GM18511 (cell line): ENCODE data around the gene TULP1.
"Not testable (repeated sequence)": the region's sequence is repeated elsewhere in the genome, so short reads cannot be mapped to it uniquely, and the experiment has no call there.

Source experiments
- ATAC-seq: cut with Tn5 transposase; IDR thresholded peaks from one replicate; pipeline ENCODE4 v1.9.1; 2021; ENCODE audit warnings: mild to moderate bottlenecking, moderate library complexity; ENCODE audit not compliant: unreplicated experiment

Gene TULP1

GRCh38 chr6:35522151-35522550 is 9.5 kb upstream of the TULP1 start:
- no peak for ATAC-seq

DNA sequence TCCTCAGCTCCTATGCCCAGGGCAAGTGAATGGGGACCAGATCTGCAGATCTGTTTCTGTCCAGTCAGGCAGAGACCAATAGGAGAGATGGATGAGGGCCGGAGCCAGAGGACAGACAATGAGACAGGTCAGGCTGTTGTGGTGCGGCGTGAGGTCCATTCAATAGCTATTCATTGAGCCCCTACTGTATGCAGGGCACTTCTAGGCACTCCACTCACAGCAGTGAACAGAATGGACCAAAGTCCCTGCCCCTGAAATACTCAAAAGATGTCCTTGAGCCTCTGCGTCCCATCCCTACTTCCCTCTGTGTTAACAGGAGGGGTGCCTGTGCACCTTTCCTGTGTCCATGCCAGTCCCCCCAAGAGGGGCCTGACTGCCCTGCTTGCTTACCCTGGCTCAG is 8.5 kb upstream of the TULP1 start:
- no peak for ATAC-seq

DNA sequence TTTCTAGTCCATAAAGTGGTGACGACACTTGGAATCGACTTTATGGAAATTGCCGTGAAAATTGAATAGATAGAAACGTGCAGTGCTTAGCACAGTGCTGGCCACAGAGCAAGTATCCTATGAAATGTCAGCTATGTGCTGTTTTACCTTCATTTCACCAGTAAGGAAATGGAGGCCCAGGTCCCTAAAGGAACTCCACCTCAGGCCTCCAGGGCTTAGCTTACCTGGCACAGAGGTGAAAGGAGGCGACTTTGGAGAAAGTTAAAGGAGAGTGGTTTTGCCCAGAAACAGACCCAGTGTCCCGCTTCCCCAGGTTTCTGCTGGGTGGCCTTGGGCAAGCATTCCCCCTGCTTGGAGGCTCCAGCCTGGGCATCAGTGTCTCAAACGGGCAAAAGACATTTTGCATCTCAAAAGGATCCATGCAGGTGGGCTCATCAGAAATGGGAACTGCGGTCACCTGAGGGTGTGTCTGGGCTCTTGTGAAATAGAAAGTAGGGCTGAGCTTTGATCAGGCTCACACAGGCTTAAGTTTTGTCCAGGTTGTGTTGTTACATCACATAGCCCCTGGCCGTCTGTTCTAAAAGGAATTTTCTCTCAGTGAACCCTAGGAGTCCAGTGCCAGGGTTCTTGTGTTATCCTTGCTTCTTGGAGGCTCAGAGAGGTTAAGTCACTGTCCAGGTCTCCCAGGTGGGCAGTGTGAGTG is 6.8 kb upstream of the TULP1 start:
- ATAC-seq: no peak

DNA sequence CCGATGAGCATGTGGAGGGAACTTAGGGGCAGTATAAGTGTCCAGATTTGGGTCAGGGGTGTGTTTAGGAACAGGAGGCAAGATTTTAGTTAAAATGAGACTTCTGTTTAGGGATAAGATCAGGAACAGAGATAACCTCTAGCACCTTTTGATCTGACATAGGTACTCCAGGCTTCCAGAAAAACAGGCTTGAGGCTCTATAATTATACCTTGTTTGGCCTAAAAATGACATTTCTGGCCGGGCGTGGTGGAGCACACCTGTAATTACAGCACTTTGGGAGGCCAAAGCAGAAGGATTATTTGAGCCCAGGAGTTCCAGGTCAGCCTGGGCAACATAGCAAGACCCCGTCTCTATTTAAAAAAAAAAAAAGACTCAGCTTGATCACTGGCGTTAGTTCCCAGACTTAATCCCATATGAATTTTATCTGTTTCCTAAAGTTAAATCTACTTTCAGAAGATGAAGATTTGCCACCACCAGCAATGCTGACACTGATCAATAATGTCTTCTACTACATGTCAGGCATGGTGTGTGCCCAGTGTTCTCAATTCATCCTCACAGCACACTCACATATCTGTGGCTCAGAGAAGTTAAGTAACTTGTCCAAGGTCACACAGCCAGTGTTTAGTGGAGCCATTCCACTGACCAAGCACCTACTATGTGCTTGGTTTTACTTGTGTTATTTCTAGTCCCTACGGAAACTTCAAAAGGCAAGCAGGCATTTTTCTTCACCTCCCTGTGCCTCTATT is 6.0 kb upstream of the TULP1 start:
- no peak for ATAC-seq

DNA sequence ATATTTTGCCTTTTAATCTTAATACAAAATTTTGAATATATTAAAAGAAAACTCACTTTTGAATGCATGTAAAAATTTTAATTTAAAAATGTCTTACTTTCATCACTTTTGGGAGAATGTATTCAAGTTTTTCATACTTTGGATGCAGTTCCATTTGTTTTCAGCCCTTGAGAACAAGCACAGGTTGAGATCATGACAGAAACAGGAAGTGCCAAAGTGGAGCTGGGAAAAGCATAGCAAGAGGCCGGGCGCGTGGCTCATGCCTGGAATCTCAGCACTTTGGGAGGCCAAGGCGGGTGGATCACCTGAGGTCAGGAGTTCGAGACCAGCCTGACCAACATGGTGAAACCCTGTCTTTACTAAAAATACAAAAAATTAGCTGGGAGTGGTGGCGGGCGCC is 5.3 kb upstream of the TULP1 start:
- ATAC-seq: not testable (repeated sequence)

GRCh38 chr6:35516712-35517111 is 4.0 kb upstream of the TULP1 start:
- no peak for ATAC-seq

DNA sequence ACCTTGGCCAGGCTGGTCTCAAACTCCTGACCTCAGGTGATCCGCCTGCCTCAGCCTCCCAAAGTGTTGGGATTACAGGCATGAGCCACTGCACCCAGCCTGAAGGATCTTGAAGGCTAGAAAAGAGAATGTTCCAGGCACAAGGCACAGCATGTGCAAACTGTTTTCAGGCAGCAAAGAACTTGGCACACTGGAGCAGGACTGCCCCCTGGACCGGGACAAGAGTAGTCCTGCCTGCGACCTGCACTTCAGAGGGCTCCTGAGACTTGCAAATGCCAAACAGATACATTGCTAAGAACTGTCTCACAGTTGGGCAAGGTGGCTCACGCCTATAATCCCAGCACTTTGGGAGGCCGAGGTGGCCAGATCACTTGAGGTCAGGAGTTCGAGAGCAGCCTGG is 3.2 kb upstream of the TULP1 start:
- not testable (repeated sequence) for ATAC-seq

DNA sequence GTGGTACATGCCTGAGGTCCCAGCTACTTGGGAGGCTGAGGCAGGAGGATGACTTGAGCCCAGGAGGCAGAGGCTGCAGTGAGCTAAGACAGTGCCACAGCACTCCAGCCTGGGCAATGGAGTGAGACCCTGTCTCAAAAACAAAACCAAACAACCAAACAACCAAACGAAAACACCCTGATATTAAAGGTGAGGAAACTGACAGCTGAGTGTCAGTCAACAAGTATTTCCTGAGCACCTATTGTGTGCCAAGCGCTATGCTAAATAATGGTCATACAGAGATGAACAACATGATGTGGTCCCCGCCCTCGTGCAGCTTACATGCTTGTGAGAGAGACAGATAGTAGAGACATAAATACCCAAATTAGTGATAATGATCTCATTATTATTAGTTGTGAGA is 1.9 kb upstream of the TULP1 start:
- ATAC-seq: no peak

- no peak for ATAC-seq
These were observed 690 bp downstream of the TULP1 start for GRCh38 chr6:35512006-35512405.

- ATAC-seq: no peak
These were observed 1.1 kb downstream of the TULP1 start for GRCh38 chr6:35511562-35511941.

- ATAC-seq: no peak
These were observed 1.7 kb downstream of the TULP1 start for GRCh38 chr6:35510916-35511561.

GRCh38 chr6:35508542-35508941 is 4.2 kb downstream of the TULP1 start:
- ATAC-seq: no peak

DNA sequence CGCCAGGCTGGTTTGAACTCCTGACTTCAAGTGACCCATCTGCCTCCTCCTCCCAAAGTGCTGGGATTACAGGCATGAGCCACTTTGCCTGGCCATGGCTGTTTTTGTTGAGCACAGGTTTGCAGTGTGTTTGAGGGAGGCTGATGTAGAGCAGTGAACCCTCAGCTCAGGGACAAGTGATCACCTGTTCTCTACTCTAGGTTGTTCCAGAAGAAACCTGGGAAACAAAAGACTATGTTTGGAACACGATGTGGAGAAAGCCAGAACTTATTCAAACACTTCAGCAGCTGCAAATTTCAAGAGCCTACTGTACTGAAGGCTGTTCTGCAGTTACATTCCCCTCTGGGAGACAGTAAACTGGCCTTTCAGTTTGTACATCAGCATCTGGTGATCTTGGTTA is 4.7 kb downstream of the TULP1 start:
- no peak for ATAC-seq

- no peak for ATAC-seq
These were observed 5.5 kb downstream of the TULP1 start for GRCh38 chr6:35507221-35507620.

GRCh38 chr6:35506536-35506935 is 6.2 kb downstream of the TULP1 start:
- no peak for ATAC-seq

DNA sequence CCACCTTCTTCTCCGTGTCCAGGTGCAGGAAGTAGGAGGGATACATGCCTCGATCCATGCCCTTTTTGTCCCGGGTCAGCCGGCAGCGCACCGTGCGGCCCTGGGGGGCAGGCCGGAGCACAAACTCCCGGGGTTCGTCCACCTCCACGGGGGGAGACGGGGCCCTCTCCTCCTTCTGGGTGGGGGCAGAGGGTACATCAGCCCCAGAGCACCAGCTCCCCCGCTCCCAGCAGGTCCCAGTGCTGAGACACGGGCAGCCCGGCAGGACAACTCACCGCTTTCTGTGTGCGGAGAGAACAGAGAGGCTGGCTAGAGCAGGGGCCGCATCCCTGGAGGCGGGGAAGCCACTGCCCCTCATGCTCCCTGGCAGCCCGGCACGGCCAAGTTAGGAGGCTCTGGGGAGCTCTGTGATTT is 6.7 kb downstream of the TULP1 start:
- ATAC-seq: no peak

DNA sequence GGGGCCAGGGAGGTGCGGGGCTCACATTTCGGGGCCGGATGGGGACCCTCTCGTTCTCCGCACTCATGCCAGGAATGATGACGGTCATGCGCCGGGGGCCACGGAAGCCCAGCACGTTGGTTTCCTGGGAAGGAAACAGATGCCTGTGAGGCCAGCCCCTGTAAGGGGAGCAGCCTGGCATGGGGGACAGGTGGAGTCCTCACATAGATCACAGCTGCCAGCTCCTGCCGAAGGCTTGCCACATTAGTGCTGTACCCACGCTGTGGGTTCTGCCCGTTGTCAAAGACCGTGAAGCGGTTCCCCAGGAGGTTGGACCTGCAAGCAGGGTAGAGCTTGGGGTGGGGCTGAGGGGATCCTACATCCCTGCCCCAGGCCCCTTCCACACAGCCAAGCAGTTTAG is 9.2 kb downstream of the TULP1 start:
- no peak for ATAC-seq

GRCh38 chr6:35501784-35502183 is 10.9 kb downstream of the TULP1 start:
- ATAC-seq: no peak

DNA sequence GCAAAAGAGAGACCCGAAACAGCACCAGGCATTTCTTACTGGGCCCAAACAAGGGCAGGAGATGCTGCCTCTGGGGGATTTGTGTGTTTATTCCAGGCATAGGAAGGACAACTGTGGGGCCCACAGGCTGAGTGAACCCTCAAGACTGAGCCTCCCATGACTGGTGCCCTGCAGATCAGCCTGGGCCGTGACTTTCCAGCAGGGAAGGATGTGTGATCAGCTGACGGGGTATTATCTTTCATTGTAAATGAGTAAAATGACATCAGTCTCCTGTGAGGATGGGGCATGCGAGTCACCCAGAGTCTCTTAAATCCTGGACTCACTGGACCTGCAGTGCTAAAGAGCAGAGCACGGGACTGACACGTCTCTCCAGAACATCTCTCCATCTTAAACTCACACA is 11.9 kb downstream of the TULP1 start:
- ATAC-seq: no peak

GRCh38 chr6:35499372-35499771 is 13.3 kb downstream of the TULP1 start:
- no peak for ATAC-seq

DNA sequence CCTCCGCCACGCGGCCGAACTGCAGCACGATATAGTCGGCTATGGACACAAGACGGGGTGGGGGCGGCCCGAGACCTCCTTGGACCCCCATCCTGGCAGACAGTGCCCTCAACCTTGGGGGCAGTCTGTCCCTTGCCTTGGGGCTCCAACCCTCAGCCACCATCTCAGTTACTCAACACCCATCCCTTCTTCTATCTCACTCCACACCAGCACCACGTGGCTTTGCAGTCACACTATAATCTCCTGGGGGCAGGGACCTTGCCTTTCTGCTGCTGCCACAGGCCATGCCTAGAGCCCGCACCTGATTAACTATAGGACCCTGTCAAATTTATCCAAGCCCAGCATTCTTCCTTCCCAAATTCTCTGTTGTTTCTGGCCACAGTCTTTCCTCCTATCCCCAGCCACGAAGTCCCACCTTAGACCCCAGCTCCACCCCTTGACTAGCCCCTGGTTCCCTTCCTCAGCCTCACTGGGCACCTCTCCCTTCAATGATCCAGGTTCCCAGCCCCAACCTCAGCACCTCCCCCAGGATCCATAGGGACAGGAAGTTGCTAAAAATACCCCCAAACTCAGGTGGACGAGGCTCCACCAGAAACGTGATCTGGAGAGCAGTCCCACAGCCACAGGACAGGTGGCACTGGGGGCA is 14.2 kb downstream of the TULP1 start:
- no peak for ATAC-seq
